ENCODE measurements around the gene SLC39A11. TPM values are rescaled to one million over a fixed set of nuclear protein-coding genes. Genes with fewer than 3 reads are reported as not detected.

Gene SLC39A11
- total RNA-seq, 1 experiment from 2014 or later = 15.2 TPM

GRCh38 chr17:72662827-72663190 is 429.7 kb downstream of the SLC39A11 start:
- Histone ChIP-seq H3K4me1 (ENCODE audit: insufficient read depth, low read length) (peaks cover 6% of the 10 kb centered on the region; the same call in 1 of the 2 replicates), H3K27me3 (ENCODE audit: insufficient read depth, low read length) (no peaks in the 10 kb centered on the region; the same call in 1 of the 2 replicates), H3K9ac (ENCODE audit: extremely low read depth, insufficient read length, low read length) (no peak overlapping the region), H3K56ac (ENCODE audit: insufficient read length, low read depth, low read length) (no peak overlapping the region), H2BK120ac (ENCODE audit: low read depth, low read length, poor library complexity, severe bottlenecking) (no peak overlapping the region), H4K91ac (ENCODE audit: insufficient read length, low read depth, low read length) (no peak overlapping the region), H2BK12ac (ENCODE audit: insufficient read length, low read depth, low read length) (no peak overlapping the region), H2AFZ (ENCODE audit: low read length) (no peak overlapping the region), H2BK20ac (ENCODE audit: low read depth, low read length, poor library complexity, severe bottlenecking) (no peak overlapping the region), H3K23ac (ENCODE audit: insufficient read length, low read depth, low read length) (no peak overlapping the region), H4K5ac (ENCODE audit: insufficient read length, low read depth, low read length) (no peak overlapping the region), H3K18ac (ENCODE audit: insufficient read length, low read depth, low read length) (no peak overlapping the region), H3K14ac (ENCODE audit: insufficient read depth, low read length) (no peak overlapping the region), H2AK5ac (ENCODE audit: insufficient read length, low read length) (no peak overlapping the region), H3K23me2 (ENCODE audit: insufficient read length, low read depth, low read length, poor library complexity, severe bottlenecking) (no peaks in the 10 kb centered on the region), H4K8ac (replicated peaks; ENCODE audit: insufficient read length, low read depth, low read length) (no peak overlapping the region), H2BK5ac (ENCODE audit: insufficient read length, low read length) (no peak overlapping the region), H3K4ac (ENCODE audit: low read depth, low read length) (no peak overlapping the region), H3T11ph (ENCODE audit: low read length) (no peak overlapping the region), H2BK15ac (ENCODE audit: low read depth, low read length) (no peak overlapping the region), H3K9me3 (ENCODE audit: control insufficient read depth, low read depth, low read length) (no peaks in the 10 kb centered on the region), H3K4me2 (ENCODE audit: insufficient read depth, insufficient read length, low read length) (no peak overlapping the region), H3K79me1 (ENCODE audit: insufficient read depth, low read depth, low read length, poor library complexity, severe bottlenecking) (no peaks in the 10 kb centered on the region), H3K79me2 (ENCODE audit: insufficient read depth, low read length) (no peaks in the 10 kb centered on the region), H3K27ac (ENCODE audit: insufficient read length, low read depth, low read length) (no peak overlapping the region), H4K20me1 (ENCODE audit: control insufficient read depth, insufficient read depth, insufficient read length) (peaks cover 2% of the 10 kb centered on the region)
- Mint-ChIP-seq H3K36me3 (ENCODE audit: insufficient read depth in 1 of 3, low read depth in 3 of 3) (no peaks in the 10 kb centered on the region; a peak in 1 of 7 replicates), H3K27me3 (ENCODE audit: low read depth) (peaks cover 7% of the 10 kb centered on the region; the same call in 1 of the 2 replicates), H3K4me3 (no peak overlapping the region), H3K9me3 (no peaks in the 10 kb centered on the region; a peak in 2 of 5 replicates), H3K4me1 (peaks cover 17 to 28% of the 10 kb centered on the region in 2 experiments), H3K27ac (no peak overlapping the region)
- no peak for DNase-seq
- no CpG with 5 or more reads among the region's 1 CpG for WGBS (ENCODE audit: extremely low coverage, insufficient read length, low lambda C conversion rate)
- TF ChIP-seq CTCF (conservative IDR thresholded peaks at IDR 0.05) = no peak
